Neural cell (in vitro differentiated cells): ENCODE data around the gene LDB3. TPM values are rescaled to one million over a fixed set of nuclear protein-coding genes. Genes with fewer than 3 reads are reported as not detected.

ENCODE experiments used
- H2AFZ ChIP-seq: fragments of 200-600, 300-800 bp; sonication (generic), shearing (Covaris generic); 2 replicates; pipeline ENCODE4 v1.6.0; 2014; ENCODE audit warnings: low read depth, mild to moderate bottlenecking, antibody characterized with exemption, low read length, moderate library complexity
- H3F3A ChIP-seq: fragments of 200-600 bp; shearing (Covaris generic); 2 replicates; pipeline ENCODE4 v1.6.1; 2016; ENCODE audit warnings: mild to moderate bottlenecking, moderate library complexity, mixed read lengths, antibody characterized with exemption, low read length; ENCODE audit not compliant: insufficient read depth, poor library complexity, severe bottlenecking
- H3K27ac ChIP-seq: fragments of 200-600, 300-800 bp; sonication (generic), shearing (Covaris generic); 2 replicates; pipeline ENCODE4 v1.5.1; 2014; ENCODE audit warnings: mild to moderate bottlenecking, low read length, moderate library complexity
- H3K27me3 ChIP-seq: fragments of 300-800, 200-600 bp; sonication (generic), shearing (Covaris generic); 2 replicates; pipeline ENCODE4 v1.6.0; 2014; ENCODE audit warnings: mild to moderate bottlenecking, low read depth, low read length, moderate library complexity; ENCODE audit not compliant: insufficient read depth
- H3K36me3 ChIP-seq: fragments of 300-800, 200-600 bp; sonication (generic), shearing (Covaris generic); 2 replicates; pipeline ENCODE4 v1.5.1; 2014; ENCODE audit warnings: mild to moderate bottlenecking, antibody characterized with exemption, low read length, moderate library complexity; ENCODE audit not compliant: insufficient read depth
- H3K4me2 ChIP-seq: fragments of 300-800, 200-600 bp; sonication (generic), shearing (Covaris generic); 2 replicates; pipeline ENCODE4 v1.6.0; 2014; ENCODE audit warnings: mild to moderate bottlenecking, low read length
- H3K4me3 ChIP-seq: fragments of 300-800, 200-600 bp; sonication (generic), shearing (Covaris generic); 2 replicates; pipeline ENCODE4 v1.5.1; 2014; ENCODE audit warnings: mild to moderate bottlenecking, low read length, moderate library complexity
- H3K79me2 ChIP-seq: fragments of 200-600 bp; shearing (Covaris generic); replicated peaks from 2 replicates; pipeline ENCODE4 v1.6.0; 2014; ENCODE audit warnings: mild to moderate bottlenecking, low read length, moderate library complexity; ENCODE audit not compliant: insufficient read depth
- H3K9ac ChIP-seq: fragments of 300-800, 200-600 bp; sonication (generic), shearing (Covaris generic); 2 replicates; pipeline ENCODE4 v1.6.1; 2016; ENCODE audit warnings: mild to moderate bottlenecking, low read length, mixed read lengths
- H3K9me2 ChIP-seq: fragments of 200-600 bp; shearing (Covaris generic); 2 replicates; pipeline ENCODE4 v1.6.1; 2016; ENCODE audit warnings: mild to moderate bottlenecking, low read length, mixed read lengths; ENCODE audit not compliant: insufficient read depth
- H3K9me3 ChIP-seq: fragments of 200-600, 300-800 bp; sonication (generic), shearing (Covaris generic); 2 replicates; pipeline ENCODE4 v1.6.1; 2016; ENCODE audit warnings: mild to moderate bottlenecking, mixed run types, low read length, moderate library complexity, mixed read lengths
- H4K20me1 ChIP-seq: fragments of 200-600 bp; shearing (Covaris generic); 2 replicates; pipeline ENCODE4 v1.6.1; 2016; ENCODE audit warnings: mild to moderate bottlenecking, mixed run types; ENCODE audit not compliant: insufficient read depth
- EP300 ChIP-seq: fragments of 450-650 bp; conservative IDR thresholded peaks from 2 replicates; pipeline ENCODE4 v1.6.1; 2014; ENCODE audit warnings: antibody characterized with exemption, mild to moderate bottlenecking, moderate library complexity; ENCODE audit not compliant: poor library complexity, severe bottlenecking
- EZH2 ChIP-seq: fragments of 200-600, 300-800 bp; shearing (Covaris generic), sonication (generic); IDR thresholded peaks from 2 replicates; pipeline ENCODE4 v1.6.1; 2014; ENCODE audit warnings: antibody characterized with exemption, low read length, borderline replicate concordance, mild to moderate bottlenecking; ENCODE audit not compliant: insufficient read depth, poor library complexity, severe bottlenecking
- MXI1 ChIP-seq: fragments of 450-650 bp; conservative IDR thresholded peaks from 2 replicates; pipeline ENCODE4 v1.6.1; 2014; ENCODE audit warnings: antibody characterized with exemption, mild to moderate bottlenecking; ENCODE audit not compliant: poor library complexity, severe bottlenecking
- POLR2AphosphoS5 ChIP-seq: IDR thresholded peaks from 2 replicates; pipeline ENCODE4 v1.6.1; 2012
- RAD21 ChIP-seq: fragments of 450-650 bp; conservative IDR thresholded peaks from 2 replicates; pipeline ENCODE4 v1.6.1; 2014; ENCODE audit warnings: antibody characterized with exemption, mild to moderate bottlenecking, moderate library complexity
- SMC3 ChIP-seq: fragments of 450-650 bp; conservative IDR thresholded peaks from 2 replicates; pipeline ENCODE4 v1.6.1; 2014; ENCODE audit warnings: antibody characterized with exemption, mild to moderate bottlenecking, moderate library complexity; ENCODE audit not compliant: poor library complexity
- TAF1 ChIP-seq: IDR thresholded peaks from 2 replicates; pipeline ENCODE4 v1.6.1; 2012; ENCODE audit warnings: low read depth
- polyA plus RNA-seq: library from polyadenylated mRNA; depleted of rRNA; stranded (reverse); fragments of >200 nt; gene quantifications from 2 replicates; pipeline ENCODE4 v1.2.3, GENCODE V29; 2014
- TF ChIP-seq, protein P1 (sequence below): IDR thresholded peaks from 2 replicates; pipeline ENCODE4 v1.6.1; 2012; ENCODE audit warnings: borderline replicate concordance
- TF ChIP-seq, protein P2 (sequence below): fragments of 450-650 bp; IDR thresholded peaks from 2 replicates; pipeline ENCODE4 v1.5.1; 2014; ENCODE audit warnings: antibody characterized with exemption, mild to moderate bottlenecking, moderate library complexity; ENCODE audit not compliant: poor library complexity, severe bottlenecking

Gene LDB3
- polyA plus RNA-seq, 1 donor from 2014 or later, result 0.12 TPM

DNA sequence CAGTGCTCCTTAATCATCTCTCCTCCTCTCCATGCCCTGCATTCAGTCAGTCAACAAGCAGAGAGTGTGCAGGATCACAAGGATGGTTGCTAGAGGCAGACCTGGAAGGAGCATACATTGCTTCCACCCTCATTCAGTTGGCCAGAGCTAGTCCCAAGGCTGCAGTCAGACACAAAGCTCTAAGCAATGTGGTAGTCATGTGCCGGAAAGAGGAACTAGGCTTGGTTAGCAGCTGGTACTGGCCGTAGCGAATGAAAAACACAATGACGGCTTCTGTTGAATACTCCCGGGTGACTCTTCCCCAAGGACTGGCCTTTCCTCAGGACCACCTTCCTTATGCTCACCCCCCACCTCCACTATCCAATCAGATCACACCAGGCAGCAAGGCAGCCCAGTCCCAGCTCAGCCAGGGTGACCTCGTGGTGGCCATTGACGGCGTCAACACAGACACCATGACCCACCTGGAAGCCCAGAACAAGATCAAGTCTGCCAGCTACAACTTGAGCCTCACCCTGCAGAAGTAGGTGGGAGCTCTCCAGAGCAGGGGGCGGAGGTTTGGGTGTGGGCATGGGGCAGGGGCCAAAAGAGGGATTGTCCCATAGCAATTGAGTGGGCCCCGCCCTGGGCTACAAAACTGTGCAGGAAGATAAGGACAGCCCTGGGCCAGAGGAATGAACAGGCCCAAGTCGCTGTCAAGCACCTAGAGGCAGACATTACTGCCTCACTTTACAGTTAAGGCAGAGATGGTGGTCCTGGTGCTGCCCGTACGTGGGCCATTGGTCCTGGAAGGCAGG is 10.9 kb downstream of the LDB3 start:
- no peak overlapping the region for H2AFZ ChIP-seq
- no peak overlapping the region for H3K27ac ChIP-seq
- H3K36me3 ChIP-seq, result no peaks in the 10 kb centered on the region
- no peaks in the 10 kb centered on the region for H4K20me1 ChIP-seq
- no peak overlapping the region for H3K4me2 ChIP-seq
- H3K4me3 ChIP-seq, result no peak overlapping the region
- no peaks in the 10 kb centered on the region for H3K9me3 ChIP-seq
- no peaks in the 10 kb centered on the region for H3K27me3 ChIP-seq
- no peak overlapping the region for H3K9ac ChIP-seq
- TF ChIP-seq RAD21, result no peak
- TF ChIP-seq SMC3, result no peak
- TF ChIP-seq, protein P1, sequence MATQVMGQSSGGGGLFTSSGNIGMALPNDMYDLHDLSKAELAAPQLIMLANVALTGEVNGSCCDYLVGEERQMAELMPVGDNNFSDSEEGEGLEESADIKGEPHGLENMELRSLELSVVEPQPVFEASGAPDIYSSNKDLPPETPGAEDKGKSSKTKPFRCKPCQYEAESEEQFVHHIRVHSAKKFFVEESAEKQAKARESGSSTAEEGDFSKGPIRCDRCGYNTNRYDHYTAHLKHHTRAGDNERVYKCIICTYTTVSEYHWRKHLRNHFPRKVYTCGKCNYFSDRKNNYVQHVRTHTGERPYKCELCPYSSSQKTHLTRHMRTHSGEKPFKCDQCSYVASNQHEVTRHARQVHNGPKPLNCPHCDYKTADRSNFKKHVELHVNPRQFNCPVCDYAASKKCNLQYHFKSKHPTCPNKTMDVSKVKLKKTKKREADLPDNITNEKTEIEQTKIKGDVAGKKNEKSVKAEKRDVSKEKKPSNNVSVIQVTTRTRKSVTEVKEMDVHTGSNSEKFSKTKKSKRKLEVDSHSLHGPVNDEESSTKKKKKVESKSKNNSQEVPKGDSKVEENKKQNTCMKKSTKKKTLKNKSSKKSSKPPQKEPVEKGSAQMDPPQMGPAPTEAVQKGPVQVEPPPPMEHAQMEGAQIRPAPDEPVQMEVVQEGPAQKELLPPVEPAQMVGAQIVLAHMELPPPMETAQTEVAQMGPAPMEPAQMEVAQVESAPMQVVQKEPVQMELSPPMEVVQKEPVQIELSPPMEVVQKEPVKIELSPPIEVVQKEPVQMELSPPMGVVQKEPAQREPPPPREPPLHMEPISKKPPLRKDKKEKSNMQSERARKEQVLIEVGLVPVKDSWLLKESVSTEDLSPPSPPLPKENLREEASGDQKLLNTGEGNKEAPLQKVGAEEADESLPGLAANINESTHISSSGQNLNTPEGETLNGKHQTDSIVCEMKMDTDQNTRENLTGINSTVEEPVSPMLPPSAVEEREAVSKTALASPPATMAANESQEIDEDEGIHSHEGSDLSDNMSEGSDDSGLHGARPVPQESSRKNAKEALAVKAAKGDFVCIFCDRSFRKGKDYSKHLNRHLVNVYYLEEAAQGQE, result no peak
- TF ChIP-seq EP300, result no peak
- TF ChIP-seq EZH2, result no peak
- no peak for TF ChIP-seq TAF1
- no peak for TF ChIP-seq MXI1
- no peak for TF ChIP-seq POLR2AphosphoS5
- TF ChIP-seq, protein P2, sequence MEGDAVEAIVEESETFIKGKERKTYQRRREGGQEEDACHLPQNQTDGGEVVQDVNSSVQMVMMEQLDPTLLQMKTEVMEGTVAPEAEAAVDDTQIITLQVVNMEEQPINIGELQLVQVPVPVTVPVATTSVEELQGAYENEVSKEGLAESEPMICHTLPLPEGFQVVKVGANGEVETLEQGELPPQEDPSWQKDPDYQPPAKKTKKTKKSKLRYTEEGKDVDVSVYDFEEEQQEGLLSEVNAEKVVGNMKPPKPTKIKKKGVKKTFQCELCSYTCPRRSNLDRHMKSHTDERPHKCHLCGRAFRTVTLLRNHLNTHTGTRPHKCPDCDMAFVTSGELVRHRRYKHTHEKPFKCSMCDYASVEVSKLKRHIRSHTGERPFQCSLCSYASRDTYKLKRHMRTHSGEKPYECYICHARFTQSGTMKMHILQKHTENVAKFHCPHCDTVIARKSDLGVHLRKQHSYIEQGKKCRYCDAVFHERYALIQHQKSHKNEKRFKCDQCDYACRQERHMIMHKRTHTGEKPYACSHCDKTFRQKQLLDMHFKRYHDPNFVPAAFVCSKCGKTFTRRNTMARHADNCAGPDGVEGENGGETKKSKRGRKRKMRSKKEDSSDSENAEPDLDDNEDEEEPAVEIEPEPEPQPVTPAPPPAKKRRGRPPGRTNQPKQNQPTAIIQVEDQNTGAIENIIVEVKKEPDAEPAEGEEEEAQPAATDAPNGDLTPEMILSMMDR, result no peak
- no peaks in the 10 kb centered on the region for H3F3A ChIP-seq
- H3K9me2 ChIP-seq, result no peaks in the 10 kb centered on the region
- H3K79me2 ChIP-seq, result no peaks in the 10 kb centered on the region

DNA sequence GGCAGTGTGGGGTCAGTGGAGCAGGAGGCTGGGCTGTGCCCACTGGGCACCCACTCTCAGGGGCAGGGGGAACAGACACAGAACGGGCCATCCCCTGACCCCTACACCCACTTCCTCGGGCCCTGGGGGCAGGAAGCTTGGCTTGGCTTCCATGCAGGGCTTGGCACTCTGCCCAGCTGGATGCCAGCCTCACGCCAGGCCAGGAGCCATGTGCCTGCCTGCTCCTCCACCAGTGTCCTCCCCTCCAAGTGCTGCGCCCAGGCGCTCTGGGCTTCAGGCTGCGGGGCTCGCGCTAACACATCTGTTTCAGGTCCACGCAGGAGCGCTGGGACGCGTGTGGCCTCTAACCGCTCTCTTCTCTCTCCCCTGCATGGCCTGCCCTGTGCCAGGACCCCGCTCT is 12.7 kb downstream of the LDB3 start:
- Histone ChIP-seq H4K20me1 (no peaks in the 10 kb centered on the region), H3K79me2 (no peaks in the 10 kb centered on the region), H2AFZ (no peak overlapping the region), H3K9ac (no peak overlapping the region), H3K27me3 (no peaks in the 10 kb centered on the region), H3K4me3 (no peak overlapping the region), H3K4me2 (no peak overlapping the region), H3K27ac (no peak overlapping the region), H3K36me3 (no peaks in the 10 kb centered on the region), H3K9me3 (no peaks in the 10 kb centered on the region), H3F3A (no peaks in the 10 kb centered on the region), H3K9me2 (no peaks in the 10 kb centered on the region)
- TF ChIP-seq RAD21, result no peak
- TF ChIP-seq EZH2, result no peak
- TF ChIP-seq, protein P2, result no peak
- no peak for TF ChIP-seq EP300
- TF ChIP-seq TAF1, result no peak
- TF ChIP-seq, protein P1, result no peak
- TF ChIP-seq SMC3, result no peak
- no peak for TF ChIP-seq POLR2AphosphoS5
- no peak for TF ChIP-seq MXI1
